ENCODE measurements around the gene LMTK2. TPM values are rescaled to one million over a fixed set of nuclear protein-coding genes. Genes with fewer than 3 reads are reported as not detected.

LMTK2 gene
- polyA plus RNA-seq, 10 donors: 5.8 to 9.1 (median 7.1) TPM

DNA sequence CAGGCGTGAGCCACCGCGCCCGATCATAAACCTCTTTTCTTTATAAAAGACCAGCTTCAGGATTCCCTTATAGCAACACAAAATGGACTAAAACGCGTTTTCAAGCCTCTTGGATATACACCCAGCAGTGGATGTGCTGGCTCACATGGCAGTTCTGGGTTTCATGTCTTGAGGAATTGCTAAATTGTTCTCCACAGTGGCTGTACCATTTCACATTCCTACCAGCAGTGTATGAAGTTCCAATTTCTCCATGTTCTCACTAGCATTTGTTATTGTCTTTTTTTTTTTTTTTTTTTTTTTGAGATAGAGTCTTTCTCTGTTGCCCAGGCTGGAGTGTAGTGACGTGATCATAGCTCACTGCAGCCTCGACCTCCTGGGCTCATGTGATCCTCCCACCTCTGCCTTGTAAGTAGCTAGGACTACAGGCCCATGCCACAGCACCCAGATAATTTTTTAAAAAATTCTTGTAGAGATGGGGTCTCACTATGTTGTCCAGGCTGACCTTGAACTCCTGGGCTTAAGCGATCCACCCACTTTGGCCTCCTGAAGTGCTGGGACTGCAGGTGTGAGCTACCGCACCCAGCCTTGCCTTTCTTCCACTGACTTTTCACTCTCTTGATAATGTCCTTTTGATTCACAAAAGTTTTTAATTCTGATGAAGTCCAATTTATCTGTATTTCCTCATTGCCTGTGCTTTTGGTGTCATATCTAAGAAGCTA, 127.9 kb downstream of the LMTK2 start:
- DNase-seq: no peak

DNA sequence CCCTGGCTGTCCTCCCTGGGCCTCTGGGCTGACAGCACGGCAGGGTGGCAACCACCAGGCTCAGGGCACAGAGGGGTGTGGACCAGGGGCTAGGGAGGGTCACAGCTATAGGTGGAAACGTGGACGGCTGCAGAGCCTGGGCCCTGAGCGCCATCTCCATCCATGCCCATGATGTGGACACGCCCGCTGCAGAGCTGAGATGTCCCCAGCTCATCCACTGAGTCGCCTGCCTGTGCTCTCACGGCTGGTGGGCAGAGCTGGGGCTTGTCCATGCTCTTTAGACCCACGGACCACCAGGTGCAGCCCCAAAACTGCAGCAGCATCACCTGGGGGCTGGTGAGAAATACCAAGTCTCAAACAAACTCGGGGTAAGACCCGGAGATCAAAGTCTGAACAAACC, 129.2 kb downstream of the LMTK2 start:
- DNase-seq: no peak

GRCh38 chr7:98236355-98237185, 129.9 kb downstream of the LMTK2 start:
- DNase-seq: no peak

DNA sequence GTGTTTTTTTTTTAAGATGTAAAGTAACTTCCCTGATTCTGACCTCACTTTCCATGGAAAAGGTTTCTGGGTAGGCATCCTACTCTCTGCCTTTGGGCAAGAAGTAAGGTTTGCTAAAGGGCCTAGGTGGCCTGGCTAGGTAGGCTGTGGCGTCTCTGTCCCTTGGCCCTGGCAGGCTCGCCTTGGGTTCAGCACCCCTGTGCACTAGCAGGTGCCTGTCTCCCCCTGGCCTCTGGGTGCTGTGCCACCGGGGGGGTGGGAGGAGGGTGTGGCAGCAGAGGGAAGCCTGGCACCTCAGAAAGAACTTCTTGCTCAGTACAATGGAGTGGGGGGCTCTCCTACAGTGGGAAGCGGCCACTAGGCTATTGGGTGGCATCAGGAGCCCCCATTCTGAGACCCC, 131.4 kb downstream of the LMTK2 start:
- DNase-seq: no peak

DNA sequence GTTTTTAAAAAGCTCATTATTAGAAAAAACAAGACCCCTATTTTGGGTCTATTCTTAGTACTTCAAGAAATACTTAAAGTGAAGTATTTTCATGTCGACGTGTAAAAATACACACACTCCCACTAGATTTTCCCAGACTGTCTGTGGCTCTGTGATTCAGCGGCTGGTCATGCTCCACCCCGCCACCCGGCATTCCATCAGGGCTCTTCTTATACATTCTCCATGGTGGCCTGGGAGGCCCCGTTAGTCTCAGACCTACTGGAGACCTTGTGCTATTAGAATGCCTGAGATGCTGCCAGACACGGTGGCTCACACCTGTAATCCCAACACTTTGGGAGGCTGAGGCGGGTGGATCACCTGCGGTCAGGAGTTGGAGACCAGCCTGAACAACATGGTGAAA, 132.3 kb downstream of the LMTK2 start:
- no peak for DNase-seq

DNA sequence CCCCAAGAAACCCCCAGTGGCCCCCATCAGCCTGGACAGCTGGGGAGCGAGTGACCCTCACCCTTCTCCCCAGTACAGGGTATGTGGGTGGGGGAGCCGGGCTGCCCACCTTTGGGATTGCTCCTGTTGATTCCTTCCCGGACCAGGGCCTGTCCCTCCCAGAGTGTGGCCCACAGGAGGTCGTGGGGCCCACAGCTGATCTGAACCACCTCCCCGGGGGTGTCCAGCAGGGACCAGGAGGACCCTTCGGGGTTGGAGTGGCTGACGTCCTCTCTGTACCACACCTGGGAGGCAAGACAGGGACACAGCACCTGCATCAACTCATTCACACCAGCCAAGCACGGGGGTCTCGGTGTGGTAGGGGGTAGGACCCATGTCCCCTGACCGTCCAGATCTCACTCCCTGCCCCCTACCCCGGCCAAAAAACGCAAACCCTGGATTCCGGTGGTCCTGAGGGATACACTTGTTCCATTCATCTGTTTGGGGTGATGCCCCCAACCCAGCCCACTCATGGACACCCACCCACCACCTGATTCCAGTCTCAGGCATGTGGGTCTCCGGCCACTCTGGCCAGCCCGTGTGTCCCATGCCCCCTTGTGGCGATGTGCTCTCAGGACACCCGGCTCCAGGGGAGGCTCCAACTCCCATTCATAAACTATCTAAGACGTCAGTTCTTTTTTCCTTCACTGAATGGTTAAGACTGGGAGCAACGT, 134.5 kb downstream of the LMTK2 start:
- DNase-seq: no peak

GRCh38 chr7:98241674-98242241, 135.1 kb downstream of the LMTK2 start:
- no peak for DNase-seq

GRCh38 chr7:98242342-98242741, 135.7 kb downstream of the LMTK2 start:
- no peak for DNase-seq

DNA sequence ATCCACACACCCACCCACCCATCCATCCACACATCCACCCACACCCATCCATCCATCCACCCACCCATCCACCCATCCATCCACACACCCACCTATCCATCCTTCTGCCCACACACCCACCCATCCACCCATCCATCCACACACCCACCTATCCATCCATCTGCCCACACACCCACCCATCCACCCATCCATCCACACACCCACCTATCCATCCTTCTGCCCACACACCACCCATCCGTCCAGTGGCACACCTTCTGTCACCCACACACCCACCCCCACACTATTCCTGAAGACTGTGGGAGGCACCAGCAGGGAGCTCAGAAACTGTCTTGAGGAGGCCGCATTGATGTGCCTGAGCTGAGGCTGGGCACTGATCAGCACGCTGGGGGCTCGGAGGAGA, 136.3 kb downstream of the LMTK2 start:
- no peak for DNase-seq

GRCh38 chr7:98244871-98245270, 138.2 kb downstream of the LMTK2 start:
- no peak for DNase-seq

- DNase-seq: no peak
Measured at GRCh38 chr7:98248156-98248555, 141.5 kb downstream of the LMTK2 start.

DNA sequence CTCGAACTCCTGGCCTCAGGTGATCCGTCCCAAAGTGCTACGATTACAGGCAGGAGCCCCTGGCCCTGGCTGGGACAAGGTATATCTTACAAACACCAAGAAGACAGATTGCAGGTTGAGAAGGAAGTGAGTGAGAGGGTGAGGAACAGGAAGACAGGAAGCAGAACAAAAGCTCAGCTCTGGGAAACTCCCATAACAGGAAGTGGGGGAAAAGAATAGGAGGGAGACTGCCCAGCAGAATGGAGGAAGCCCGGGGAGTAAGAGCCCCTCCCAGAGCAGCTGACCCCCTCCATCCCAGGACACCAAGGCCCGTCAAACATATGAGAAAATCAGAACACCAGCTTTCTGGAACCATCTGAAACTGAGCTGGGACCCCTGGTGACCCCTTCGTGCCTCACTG, 142.4 kb downstream of the LMTK2 start:
- DNase-seq: no peak

- DNase-seq: no peak
Measured at GRCh38 chr7:98250789-98251188, 144.1 kb downstream of the LMTK2 start.

GRCh38 chr7:98251231-98251600, 144.6 kb downstream of the LMTK2 start:
- DNase-seq: no peak

DNA sequence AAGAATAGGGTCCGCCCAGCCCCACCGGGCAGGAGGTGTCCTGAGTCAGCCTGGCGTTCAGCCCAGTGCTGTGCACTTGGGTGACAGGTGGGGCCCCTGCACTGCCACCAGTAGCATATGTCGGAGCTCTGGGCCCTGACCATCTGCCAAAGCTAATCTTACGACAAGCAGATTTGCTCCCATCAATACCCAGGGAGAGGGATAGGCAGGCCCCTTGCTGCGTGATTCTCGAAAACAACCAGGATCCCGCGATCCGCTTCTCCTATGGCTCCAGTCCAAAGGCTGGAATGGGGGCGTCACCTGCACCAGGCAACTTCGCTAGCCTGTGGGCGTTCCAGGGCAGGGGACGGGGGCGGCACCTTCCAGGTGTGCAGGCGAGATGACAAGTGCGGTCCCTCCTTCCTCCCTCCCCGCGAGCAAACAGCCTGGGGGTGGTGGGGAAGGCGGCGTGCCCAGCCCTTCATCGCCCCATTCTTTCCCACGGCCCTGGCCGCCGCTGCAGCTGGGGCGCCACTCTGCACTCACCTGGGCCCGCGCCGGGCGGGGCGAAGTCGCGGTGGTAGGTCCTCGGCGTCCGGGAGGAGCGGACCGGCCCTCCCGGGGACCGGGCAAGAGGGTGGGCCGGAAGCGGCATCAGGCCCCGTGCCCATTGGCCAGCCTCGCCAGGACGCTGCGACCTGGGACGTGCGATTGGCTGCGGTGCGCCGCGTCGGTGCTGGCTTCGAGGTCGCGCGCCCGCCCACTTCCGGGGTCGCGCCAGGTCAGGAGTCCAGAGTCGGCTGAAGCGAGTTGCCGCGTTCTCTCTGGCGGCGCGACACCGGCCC, 145.2 kb downstream of the LMTK2 start, which contains the start of gene TECPR1:
TSS of gene TECPR1 (minus strand) at position 632 of the 824 bp plus-strand sequence. CDS start 6,086 bp downstream, outside the sequence.
- peak; percentile 81 to 97 (median 94) for DNase-seq

- no peak for DNase-seq
Measured at GRCh38 chr7:98252425-98253054, 145.9 kb downstream of the LMTK2 start.

GRCh38 chr7:98254516-98254915, 147.9 kb downstream of the LMTK2 start:
- DNase-seq: no peak

DNA sequence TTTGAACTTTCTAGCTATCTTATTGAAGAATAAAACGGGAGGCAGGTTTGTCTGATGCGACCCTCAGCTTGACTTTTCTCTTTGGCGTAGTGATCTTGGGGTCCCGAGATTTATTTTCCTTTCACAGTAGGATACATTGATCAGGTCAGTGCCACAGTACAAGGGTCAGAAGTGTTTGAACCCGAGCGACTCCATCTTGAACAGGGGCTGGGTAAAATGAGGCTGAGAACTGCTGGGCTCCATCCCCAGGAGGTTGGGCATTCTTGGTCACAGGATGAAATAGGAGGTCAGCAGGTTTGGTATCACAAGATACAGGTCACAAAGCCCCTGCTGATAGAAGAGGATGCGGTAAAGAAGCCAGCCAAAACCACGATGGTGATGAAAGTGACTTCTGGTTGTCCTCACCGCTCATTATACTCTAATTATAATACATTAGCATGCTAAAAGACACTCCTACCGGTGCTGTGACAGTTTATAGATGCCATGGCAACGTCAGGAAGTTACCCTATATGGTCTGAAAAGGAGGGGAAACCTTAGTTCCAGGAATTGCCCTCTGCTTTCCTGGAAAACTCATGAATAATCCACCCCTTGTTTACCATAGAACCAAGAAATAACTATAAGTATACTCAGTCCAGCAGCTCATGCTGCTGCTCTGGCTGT, 148.4 kb downstream of the LMTK2 start:
- DNase-seq: no peak

DNA sequence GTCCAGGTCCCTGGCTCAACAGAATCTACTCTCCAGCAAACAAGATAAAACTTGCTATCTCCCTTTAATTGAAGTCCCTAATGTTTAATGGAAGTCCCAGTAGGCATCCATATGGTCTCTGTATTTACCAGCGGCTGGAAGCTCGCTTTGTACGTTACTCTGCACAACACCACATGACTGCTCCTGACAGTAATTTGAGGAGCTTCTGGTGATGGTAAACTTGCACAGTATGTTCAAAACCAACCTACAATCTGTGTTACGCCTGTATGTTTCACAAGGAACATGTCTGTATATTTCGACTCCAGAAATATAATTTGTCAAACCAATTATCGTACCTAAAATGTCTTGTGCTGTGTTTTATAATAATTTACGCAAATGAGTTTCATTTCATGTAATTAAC, 149.8 kb downstream of the LMTK2 start:
- no peak for DNase-seq

GRCh38 chr7:98257701-98258100, 151.0 kb downstream of the LMTK2 start:
- no peak for DNase-seq

All from muscle of back (tissue), 11 donors.